GM18517 (cell line): ENCODE measurements around the gene MPV17L2.

Source experiments
- ATAC-seq: cut with Tn5 transposase; IDR thresholded peaks from one replicate; pipeline ENCODE4 v1.9.1; 2021; ENCODE audit warnings: mild to moderate bottlenecking, moderate library complexity; ENCODE audit not compliant: unreplicated experiment

MPV17L2 gene

GRCh38 chr19:18211683-18212082, 18.7 kb downstream of the MPV17L2 start:
- ATAC-seq = no peak

DNA sequence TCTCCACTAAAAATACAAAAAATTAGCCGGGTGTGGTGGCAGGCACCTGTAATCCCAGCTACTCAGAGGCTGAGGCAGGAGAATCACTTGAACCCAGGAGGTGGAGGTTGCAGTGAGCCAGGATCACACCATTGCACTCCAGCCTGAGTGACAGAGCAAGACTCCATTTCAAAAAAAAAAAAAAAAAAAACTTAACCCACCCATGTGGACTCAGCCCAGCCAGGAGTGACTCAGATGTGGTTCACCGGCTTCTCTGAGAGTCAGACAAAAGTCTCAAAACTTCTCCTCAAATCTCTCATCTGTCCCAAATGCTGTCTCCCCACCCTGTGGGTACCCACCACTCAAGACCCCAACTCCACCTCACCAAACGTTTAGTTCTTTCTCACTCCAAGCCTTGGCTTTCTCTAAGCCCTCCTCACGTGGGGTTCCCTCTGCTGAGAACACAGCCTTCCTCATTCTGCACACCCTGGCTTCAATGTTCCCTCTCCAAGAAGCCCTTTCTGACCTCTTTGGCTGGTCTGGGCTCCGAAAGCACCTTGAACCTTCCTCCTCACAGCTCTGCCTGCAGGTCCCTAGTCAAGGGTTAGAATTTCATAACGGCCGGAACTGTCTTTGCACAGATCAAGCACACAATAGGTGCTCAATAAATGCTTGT, 21.9 kb downstream of the MPV17L2 start:
- no peak for ATAC-seq

DNA sequence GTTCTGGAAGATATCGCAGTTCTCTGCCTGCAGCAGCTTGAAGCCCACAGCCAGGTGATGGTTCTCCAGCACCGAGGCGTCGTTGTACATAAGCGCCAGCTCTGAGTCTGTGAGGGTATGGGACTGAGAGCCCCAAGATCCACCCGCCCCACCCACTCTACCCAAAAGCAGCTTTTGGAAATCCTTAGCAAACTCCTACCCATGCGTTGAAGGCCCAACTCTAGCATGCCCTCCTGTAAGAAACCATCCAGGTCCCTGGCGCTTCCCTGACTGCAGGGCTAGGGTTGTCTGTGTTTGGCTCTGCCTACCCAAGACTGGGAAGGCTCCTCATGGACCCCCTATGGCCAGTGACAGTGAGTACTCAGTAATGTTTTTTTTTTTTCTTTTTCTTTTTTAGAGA, 23.8 kb downstream of the MPV17L2 start:
- no peak for ATAC-seq

- no peak for ATAC-seq
Observed at GRCh38 chr19:18218159-18218558, 25.1 kb downstream of the MPV17L2 start.

- ATAC-seq = no peak
Observed at GRCh38 chr19:18218600-18218999, 25.6 kb downstream of the MPV17L2 start.

DNA sequence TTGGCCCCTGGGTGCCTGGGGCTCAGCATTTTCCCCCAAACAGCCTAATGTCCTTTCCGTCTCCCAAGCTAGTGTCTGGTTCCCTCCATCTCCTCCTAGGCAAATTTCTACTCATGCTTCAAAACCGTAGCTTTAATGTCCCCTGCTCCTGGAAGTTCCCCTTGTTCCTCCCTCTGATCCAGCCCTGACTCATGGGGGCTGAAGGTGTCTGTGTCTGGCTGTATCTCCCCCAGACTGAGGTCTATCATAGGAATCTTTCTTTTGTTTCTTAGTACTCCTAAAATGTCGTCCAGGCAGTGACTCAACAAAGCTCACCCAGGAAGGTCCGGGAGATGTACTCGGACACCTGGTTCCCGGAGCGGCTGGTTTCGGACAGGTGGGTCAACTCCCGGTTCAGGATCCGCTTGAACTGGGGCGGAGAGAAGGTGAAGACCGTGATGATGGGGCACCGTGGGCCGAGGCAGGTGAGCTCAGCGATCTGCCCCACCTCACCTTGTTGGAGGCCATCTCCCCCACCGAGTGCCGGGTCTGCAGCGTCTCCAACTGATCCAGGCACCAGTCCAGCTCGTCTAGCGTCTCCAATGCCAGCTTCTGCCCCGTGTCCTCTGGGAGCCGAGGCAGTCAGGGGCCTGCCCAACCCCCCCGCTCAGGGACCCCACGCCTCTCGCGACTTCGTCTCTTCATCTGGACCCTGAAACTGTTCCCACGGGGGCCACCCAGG, 27.1 kb downstream of the MPV17L2 start:
- ATAC-seq = no peak

DNA sequence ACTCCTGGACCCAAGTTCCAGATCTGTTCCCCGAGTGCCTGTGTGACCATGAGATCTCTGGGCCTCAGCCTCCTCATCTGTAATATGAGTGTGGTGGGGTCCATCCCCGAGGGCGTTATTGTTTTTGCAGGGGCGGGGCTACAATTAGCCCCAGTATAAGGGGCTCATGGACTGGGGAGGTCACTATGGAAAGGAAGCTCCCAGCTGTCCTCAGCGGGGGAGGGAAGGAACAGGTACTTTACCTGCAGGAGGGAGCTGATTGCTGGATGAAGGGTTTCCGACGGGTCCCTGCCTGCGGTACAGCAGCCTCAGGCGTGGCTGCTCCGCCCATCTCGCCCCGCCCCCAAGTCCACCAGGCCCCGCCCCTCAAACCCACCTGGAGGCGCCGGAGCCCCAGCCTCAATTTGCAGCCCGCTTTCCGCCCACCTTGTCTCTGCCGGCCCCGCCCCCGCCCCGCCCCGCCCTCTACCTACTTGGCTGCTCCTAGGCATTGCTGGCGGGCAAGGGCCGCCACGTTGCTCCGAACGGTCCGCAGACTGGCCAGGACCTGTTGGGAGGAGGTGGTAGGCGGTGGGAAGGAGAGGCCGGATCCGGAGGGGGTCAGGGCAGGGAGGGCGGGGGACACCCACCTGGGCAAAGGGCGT, 27.7 kb downstream of the MPV17L2 start:
- no peak for ATAC-seq

- ATAC-seq = no peak
Observed at GRCh38 chr19:18221815-18222725, 29.1 kb downstream of the MPV17L2 start.

- ATAC-seq = no peak
Observed at GRCh38 chr19:18223860-18224524, 31.0 kb downstream of the MPV17L2 start.

- peak; percentile 84 for ATAC-seq
Observed at GRCh38 chr19:18224525-18225354, 31.7 kb downstream of the MPV17L2 start.

DNA sequence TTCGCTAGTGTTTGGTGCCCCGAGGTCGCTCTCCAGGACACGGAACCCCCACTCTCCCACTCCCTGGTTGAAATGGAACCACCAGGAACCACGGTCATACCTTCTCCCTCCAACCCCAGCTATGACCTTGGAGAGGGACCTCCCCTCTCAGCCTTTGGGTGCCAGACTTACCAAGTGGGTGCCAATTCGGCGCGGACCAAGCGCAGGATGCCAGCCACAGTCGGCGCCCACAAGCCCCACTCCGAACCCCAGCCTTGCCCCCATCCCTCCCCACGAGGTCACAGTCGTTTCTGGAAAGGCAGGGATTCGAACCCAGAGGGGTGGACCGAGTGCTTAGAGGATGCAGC, 32.3 kb downstream of the MPV17L2 start:
- ATAC-seq = no peak

- ATAC-seq = no peak
Observed at GRCh38 chr19:18225702-18226468, 32.9 kb downstream of the MPV17L2 start, which contains the start of gene PDE4C. PDE4C (minus strand) TSS chr19:18226438; CDS start chr19:18226415, 23 bp downstream.

GRCh38 chr19:18226956-18227780, 34.1 kb downstream of the MPV17L2 start:
- no peak for ATAC-seq

GRCh38 chr19:18227781-18228271, 34.8 kb downstream of the MPV17L2 start:
- no peak for ATAC-seq

- no peak for ATAC-seq
Observed at GRCh38 chr19:18229474-18229873, 36.5 kb downstream of the MPV17L2 start.

DNA sequence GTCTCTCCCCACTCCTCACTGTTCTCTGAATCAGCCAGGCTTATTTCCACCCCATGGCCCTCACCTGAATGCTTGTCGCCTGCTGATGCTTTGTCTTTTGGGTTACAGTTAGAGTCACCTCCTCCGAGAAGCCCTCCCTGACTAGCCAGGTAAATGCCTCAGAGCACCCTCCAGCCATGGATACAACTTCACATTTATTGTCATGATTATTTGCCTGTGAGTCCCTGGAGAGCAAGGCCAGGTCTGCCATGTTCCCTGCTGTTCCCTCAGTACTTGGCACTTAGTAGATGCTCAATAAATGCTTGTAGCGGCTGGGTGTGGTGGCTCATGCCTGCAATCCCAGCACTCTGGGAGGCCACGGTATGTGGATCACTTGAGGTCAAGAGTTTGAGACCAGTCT, 36.9 kb downstream of the MPV17L2 start:
- no peak for ATAC-seq

- ATAC-seq = no peak
Observed at GRCh38 chr19:18230941-18231734, 38.1 kb downstream of the MPV17L2 start.
